HCT116 (cell line): ENCODE data around the gene PLBD2. TPM values are rescaled to one million over a fixed set of nuclear protein-coding genes. Genes with fewer than 3 reads are reported as not detected.

Source experiments
- ATAC-seq: fragments of 200-7000 bp; cut with Tn5 transposase; 2 replicates; pipeline ENCODE4 v1.9.1; 2020; ENCODE audit warnings: mild to moderate bottlenecking, moderate library complexity
- BruUV-seq: library from RNA; stranded (reverse); fragments of 400-500 nt; replicated peaks from 2 replicates; lab custom pipeline; 2021; lab: Mats Ljungman, UMichigan
- CTCF ChIA-PET: fragments of 300-600 bp; sonication (Branson Sonifier 250); formaldehyde crosslinking; loops from one replicate; lab custom pipeline; 2021; ENCODE audit warnings: antibody characterized with exemption; lab: Charles Lee
- POLR2A ChIA-PET: fragments of 300-600, 350-600 bp; sonication (Branson Sonifier 250); formaldehyde crosslinking; loops from one replicate; lab custom pipeline; 2021; ENCODE audit warnings: antibody characterized with exemption; lab: Charles Lee
- RAD21 ChIA-PET, 2 experiments: fragments of 300-600 bp; sonication (Branson Sonifier 250); formaldehyde crosslinking; loops; one replicate each; lab custom pipeline; 2023; ENCODE audit warnings: low total read pairs in 2 of 2; ENCODE audit not compliant: uncharacterized antibody in 2 of 2, unreplicated experiment in 2 of 2, low non-redundant PET in 1 of 2; lab: Charles Lee
- DNase-seq: peaks from one replicate; pipeline ENCODE4 v3.0.0-alpha.2; 2010; ENCODE audit warnings: low read depth, low spot score
- H2AFZ ChIP-seq: fragments of 200-600 bp; shearing (Covaris generic), sonication (generic); 2 replicates; pipeline ENCODE4 v1.6.1; 2017; ENCODE audit warnings: low read depth, mixed run types, mixed read lengths, antibody characterized with exemption, low read length; ENCODE audit not compliant: poor library complexity, severe bottlenecking
- H3K27ac ChIP-seq: 2 replicates; pipeline ENCODE4 v1.5.1; 2012; ENCODE audit warnings: low read depth, low read length
- H3K27me3 ChIP-seq: fragments of 200-600 bp; sonication (generic); 2 replicates; pipeline ENCODE4 v1.6.1; 2016; ENCODE audit warnings: mixed run types, low read length, mixed read lengths; ENCODE audit not compliant: insufficient read depth
- H3K36me3 ChIP-seq, 2 experiments: fragments of 200-500 bp in 1 of 2; fragments of 200-600 bp in 1 of 2; sonication (Bioruptor generic) in 1 of 2; sonication (generic) in 1 of 2; 2 replicates each; pipeline versions ENCODE4 v1.5.1 to v1.6.1; 2014 to 2016; ENCODE audit warnings: low read length in 2 of 2, inconsistent platforms in 1 of 2, mixed read lengths in 1 of 2, mixed run types in 1 of 2; ENCODE audit not compliant: insufficient read depth in 2 of 2, control insufficient read depth in 1 of 2
- H3K4me1 ChIP-seq, 2 experiments: fragments of 200-600 bp in 1 of 2; sonication (generic) in 1 of 2; 2 replicates each; pipeline versions ENCODE4 v1.5.1 to v1.6.1; 2012 to 2017; ENCODE audit warnings: low read length in 2 of 2, inconsistent platforms in 1 of 2, mild to moderate bottlenecking in 1 of 2, mixed read lengths in 1 of 2, mixed run types in 1 of 2, moderate library complexity in 1 of 2; ENCODE audit not compliant: insufficient read depth in 2 of 2, control insufficient read depth in 1 of 2
- H3K4me2 ChIP-seq: fragments of 200-600 bp; sonication (generic); 2 replicates; pipeline ENCODE4 v1.6.1; 2017; ENCODE audit warnings: mixed run types, low read length, mixed read lengths
- H3K4me3 ChIP-seq, 2 experiments: fragments of 200-600 bp in 1 of 2; sonication (generic) in 1 of 2; replicated peaks in 1 of 2; 2 replicates each; pipeline ENCODE4 v1.5.1; 2011 to 2016; ENCODE audit warnings: low read length in 2 of 2, control low read depth in 1 of 2, low read depth in 1 of 2, mild to moderate bottlenecking in 1 of 2, mixed read lengths in 1 of 2, mixed run types in 1 of 2
- H3K79me2 ChIP-seq: fragments of 200-600 bp; sonication (generic); 2 replicates; pipeline ENCODE4 v1.6.1; 2017; ENCODE audit warnings: mild to moderate bottlenecking, mixed run types, low read length, moderate library complexity, mixed read lengths; ENCODE audit not compliant: insufficient read depth
- H3K9ac ChIP-seq: fragments of 200-600 bp; sonication (generic); 2 replicates; pipeline ENCODE4 v1.6.1; 2016; ENCODE audit warnings: low read length, mixed read lengths
- H3K9me2 ChIP-seq: fragments of 200-600 bp; sonication (generic), shearing (Covaris generic); 2 replicates; pipeline ENCODE4 v1.6.1; 2017; ENCODE audit warnings: mixed run types, mild to moderate bottlenecking, moderate library complexity; ENCODE audit not compliant: insufficient read depth
- H3K9me3 ChIP-seq, 2 experiments: fragments of 200-500 bp in 1 of 2; fragments of 200-600 bp in 1 of 2; sonication (Bioruptor generic) in 1 of 2; sonication (generic) in 1 of 2; 2 replicates each; pipeline ENCODE4 v1.6.1; 2014 to 2017; ENCODE audit warnings: low read length in 2 of 2, mixed read lengths in 2 of 2, inconsistent platforms in 1 of 2, low read depth in 1 of 2, mild to moderate bottlenecking in 1 of 2, mixed run types in 1 of 2, moderate library complexity in 1 of 2; ENCODE audit not compliant: control insufficient read depth in 1 of 2, insufficient read depth in 1 of 2
- H4K20me1 ChIP-seq: fragments of 200-600 bp; sonication (generic), shearing (Covaris generic); 2 replicates; pipeline ENCODE4 v1.6.1; 2017; ENCODE audit warnings: mixed run types, mild to moderate bottlenecking, moderate library complexity; ENCODE audit not compliant: insufficient read depth
- ATF3 ChIP-seq: IDR thresholded peaks from 2 replicates; pipeline ENCODE4 v1.6.1; 2012
- CBX3 ChIP-seq: IDR thresholded peaks from 2 replicates; pipeline ENCODE4 v1.6.1; 2012; ENCODE audit warnings: low read depth
- CEBPB ChIP-seq: IDR thresholded peaks from 2 replicates; pipeline ENCODE4 v1.6.1; 2012; ENCODE audit warnings: low read depth
- CTCF ChIP-seq, 3 experiments: fragments of 200-600 bp in 1 of 3; sonication (generic) in 1 of 3; IDR thresholded peaks in 2 of 3; conservative IDR thresholded peaks in 1 of 3; 2 replicates each; pipeline ENCODE4 v1.5.1; 2012 to 2017; ENCODE audit warnings: low read depth in 2 of 3, low read length in 2 of 3, antibody characterized with exemption in 1 of 3, borderline replicate concordance in 1 of 3, control low read depth in 1 of 3, mild to moderate bottlenecking in 1 of 3, mixed read lengths in 1 of 3, mixed run types in 1 of 3, moderate library complexity in 1 of 3; ENCODE audit not compliant: insufficient read depth in 1 of 3
- EZH2 ChIP-seq: fragments of 200-600 bp; sonication (generic); IDR thresholded peaks from 2 replicates; pipeline ENCODE4 v1.6.1; 2017; ENCODE audit warnings: antibody characterized with exemption, mixed run types
- FOSL1 ChIP-seq: IDR thresholded peaks from 2 replicates; pipeline ENCODE4 v1.6.1; 2012; ENCODE audit warnings: low read depth
- JUND ChIP-seq: IDR thresholded peaks from 2 replicates; pipeline ENCODE4 v1.6.1; 2012
- POLR2A ChIP-seq: IDR thresholded peaks from 2 replicates; pipeline ENCODE4 v1.7.0; 2011; ENCODE audit warnings: borderline replicate concordance; ENCODE audit not compliant: insufficient read depth, insufficient read length; ENCODE audit errors: extremely low read depth
- SIN3A ChIP-seq: IDR thresholded peaks from 2 replicates; pipeline ENCODE4 v1.6.1; 2012; ENCODE audit warnings: low read depth
- SP1 ChIP-seq: IDR thresholded peaks from 2 replicates; pipeline ENCODE4 v1.6.1; 2012; ENCODE audit warnings: low read depth
- SRF ChIP-seq: IDR thresholded peaks from 2 replicates; pipeline ENCODE4 v1.6.1; 2012; ENCODE audit warnings: low read depth
- TCF7L2 ChIP-seq: IDR thresholded peaks from 2 replicates; pipeline ENCODE4 v1.7.0; 2011; ENCODE audit warnings: borderline replicate concordance, inconsistent platforms; ENCODE audit not compliant: insufficient read depth, insufficient read length; ENCODE audit errors: extremely low read depth
- YY1 ChIP-seq: IDR thresholded peaks from 2 replicates; pipeline ENCODE4 v1.6.1; 2011; ENCODE audit warnings: low read length, low read depth, moderate library complexity, mild to moderate bottlenecking; ENCODE audit not compliant: insufficient replicate concordance; ENCODE audit errors: extremely low read depth
- ZNF274 ChIP-seq: fragments of 200-500 bp; sonication (Bioruptor generic); IDR thresholded peaks from 2 replicates; pipeline ENCODE4 v1.6.1; 2014; ENCODE audit warnings: mild to moderate bottlenecking, low read depth, low read length, inconsistent platforms
- intact Hi-C: fragments of 100-400 bp; cut with micrococcal nuclease; formaldehyde crosslinking; loops from 2 replicates; pipeline ENCODE4 v1.10.0; 2022
- total RNA-seq: library from RNA; stranded (reverse); gene quantifications from one replicate; pipeline ENCODE4 v1.2.1, GENCODE V29; 2021; ENCODE audit not compliant: unreplicated experiment
- TF ChIP-seq, protein P1 (sequence below): IDR thresholded peaks from 2 replicates; pipeline ENCODE4 v1.6.1; 2012
- TF ChIP-seq, protein P2 (sequence below): IDR thresholded peaks from 2 replicates; pipeline ENCODE4 v1.6.1; 2012; ENCODE audit warnings: low read depth

Gene PLBD2
- total RNA-seq, 1 experiment from 2014 or later, result 45.0 TPM

- Histone ChIP-seq H2AFZ (no peak overlapping the region), H3K4me2 (no peak overlapping the region), H3K79me2 (no peaks in the 10 kb centered on the region), H3K9ac (no peak overlapping the region), H3K4me3 (no peak overlapping the region), H3K4me1 (no peaks in the 10 kb centered on the region), H3K36me3 (no peaks in the 10 kb centered on the region), H4K20me1 (no peaks in the 10 kb centered on the region), H3K9me3 (no peaks in the 10 kb centered on the region), H3K27ac (no peak overlapping the region), H3K27me3 (no peaks in the 10 kb centered on the region), H3K9me2 (no peaks in the 10 kb centered on the region)
- RAD21 ChIA-PET, result no interaction called here
- no peak for DNase-seq
- POLR2A ChIA-PET, result interaction anchor here (1.7 kb wide), 1 partner anchor 13 kb away, joined by 4 read pairs; the partner anchor contains the start of gene SDSL
- no TSS peak for BruUV-seq
- CTCF ChIA-PET, result interaction anchor here (1.7 kb wide), 1 partner anchor 10 kb away, joined by 4 read pairs; no protein-coding TSS in a partner anchor
- no peak for ATAC-seq
- intact Hi-C loops, result no loop called here
- TF ChIP-seq CEBPB (no peak), SP1 (no peak), ATF3 (no peak), TCF7L2 (no peak), JUND (no peak), YY1 (no peak), CBX3 (no peak), EZH2 (no peak), SIN3A (no peak), FOSL1 (no peak), POLR2A (no peak), CTCF (IDR thresholded peaks at IDR 0.05 in 2 of 3, conservative IDR thresholded peaks at IDR 0.05 in 1 of 3; ENCODE audit: borderline replicate concordance in 1 of 3, insufficient read depth in 1 of 3, low read depth in 2 of 3, low read length in 2 of 3) (no peak), SRF (no peak), ZNF274 (no peak)
- TF ChIP-seq, protein P1, sequence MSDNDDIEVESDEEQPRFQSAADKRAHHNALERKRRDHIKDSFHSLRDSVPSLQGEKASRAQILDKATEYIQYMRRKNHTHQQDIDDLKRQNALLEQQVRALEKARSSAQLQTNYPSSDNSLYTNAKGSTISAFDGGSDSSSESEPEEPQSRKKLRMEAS, result no peak
- TF ChIP-seq, protein P2, sequence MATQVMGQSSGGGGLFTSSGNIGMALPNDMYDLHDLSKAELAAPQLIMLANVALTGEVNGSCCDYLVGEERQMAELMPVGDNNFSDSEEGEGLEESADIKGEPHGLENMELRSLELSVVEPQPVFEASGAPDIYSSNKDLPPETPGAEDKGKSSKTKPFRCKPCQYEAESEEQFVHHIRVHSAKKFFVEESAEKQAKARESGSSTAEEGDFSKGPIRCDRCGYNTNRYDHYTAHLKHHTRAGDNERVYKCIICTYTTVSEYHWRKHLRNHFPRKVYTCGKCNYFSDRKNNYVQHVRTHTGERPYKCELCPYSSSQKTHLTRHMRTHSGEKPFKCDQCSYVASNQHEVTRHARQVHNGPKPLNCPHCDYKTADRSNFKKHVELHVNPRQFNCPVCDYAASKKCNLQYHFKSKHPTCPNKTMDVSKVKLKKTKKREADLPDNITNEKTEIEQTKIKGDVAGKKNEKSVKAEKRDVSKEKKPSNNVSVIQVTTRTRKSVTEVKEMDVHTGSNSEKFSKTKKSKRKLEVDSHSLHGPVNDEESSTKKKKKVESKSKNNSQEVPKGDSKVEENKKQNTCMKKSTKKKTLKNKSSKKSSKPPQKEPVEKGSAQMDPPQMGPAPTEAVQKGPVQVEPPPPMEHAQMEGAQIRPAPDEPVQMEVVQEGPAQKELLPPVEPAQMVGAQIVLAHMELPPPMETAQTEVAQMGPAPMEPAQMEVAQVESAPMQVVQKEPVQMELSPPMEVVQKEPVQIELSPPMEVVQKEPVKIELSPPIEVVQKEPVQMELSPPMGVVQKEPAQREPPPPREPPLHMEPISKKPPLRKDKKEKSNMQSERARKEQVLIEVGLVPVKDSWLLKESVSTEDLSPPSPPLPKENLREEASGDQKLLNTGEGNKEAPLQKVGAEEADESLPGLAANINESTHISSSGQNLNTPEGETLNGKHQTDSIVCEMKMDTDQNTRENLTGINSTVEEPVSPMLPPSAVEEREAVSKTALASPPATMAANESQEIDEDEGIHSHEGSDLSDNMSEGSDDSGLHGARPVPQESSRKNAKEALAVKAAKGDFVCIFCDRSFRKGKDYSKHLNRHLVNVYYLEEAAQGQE, result no peak
Observed at GRCh38 chr12:113435367-113435766, 77.0 kb downstream of the PLBD2 start.
